Measurements from ENCODE around the gene NAPA. TPM values are rescaled to one million over a fixed set of nuclear protein-coding genes. Genes with fewer than 3 reads are reported as not detected.

Gene NAPA
- total and polyA plus RNA-seq, 2 of the 13 experiments (the other 11 are each of a cell fraction or from before 2014, with no cell fraction given): 32.6 to 65.9 TPM

- no peak for TF ChIP-seq TERF1 (CRISPR knock-in tag; IDR thresholded peaks at IDR 0.05)
- TF ChIP-seq TRAFD1 (CRISPR knock-in tag; IDR thresholded peaks at IDR 0.05; ENCODE audit: borderline replicate concordance): no peak
- no peak for TF ChIP-seq ZNF12 (CRISPR knock-in tag; IDR thresholded peaks at IDR 0.05)
- TF ChIP-seq NR2C2 (CRISPR knock-in tag; IDR thresholded peaks at IDR 0.05; ENCODE audit: borderline replicate concordance): peak; percentile 83
- TF ChIP-seq CHD4 (IDR thresholded peaks at IDR 0.05; ENCODE audit: borderline replicate concordance, low read length): no peak
- TF ChIP-seq ZNF83 (CRISPR knock-in tag; IDR thresholded peaks at IDR 0.05; ENCODE audit: borderline replicate concordance): 0 out of 2 replicates have a peak, but pooled peaks have one; percentile 42
- TF ChIP-seq TARDBP (CRISPR knock-in tag; IDR thresholded peaks at IDR 0.05): peak; percentile 71
- TF ChIP-seq CTCF (CRISPR knock-in tag; IDR thresholded peaks at IDR 0.05): no peak
- no peak for TF ChIP-seq CBX2 (IDR thresholded peaks at IDR 0.05; ENCODE audit: low read depth, low read length)
- TF ChIP-seq CBX2 (CRISPR knock-in tag; IDR thresholded peaks at IDR 0.05; ENCODE audit: low read depth): no peak
- TF ChIP-seq ZBTB14 (CRISPR knock-in tag; IDR thresholded peaks at IDR 0.05): no peak
- no peak; the same call in 1 of the 2 replicates for TF ChIP-seq TP53 (CRISPR knock-in tag; conservative IDR thresholded peaks at IDR 0.05)
- TF ChIP-seq ZNF468 (CRISPR knock-in tag; IDR thresholded peaks at IDR 0.05): no peak
- peak; percentile 42; the same call in 1 of the 2 replicates for TF ChIP-seq MXD1 (CRISPR knock-in tag; IDR thresholded peaks at IDR 0.05)
- peak; percentile 90 for TF ChIP-seq ZNF335 (CRISPR knock-in tag; IDR thresholded peaks at IDR 0.05)
- TF ChIP-seq PAX8 (CRISPR knock-in tag; IDR thresholded peaks at IDR 0.05; ENCODE audit: borderline replicate concordance): no peak
These were observed at the start of gene NAPA (continued) for GRCh38 chr19:47514869-47515588.
